Right ventricle myocardium superior (tissue), 1 donor: Measurements from ENCODE around the gene PLAC9. TPM values are rescaled to one million over a fixed set of nuclear protein-coding genes. Genes with fewer than 3 reads are reported as not detected.
A peak's percentile ranks its signal among the peaks of the same experiment; 100 is the strongest.

ENCODE experiments used
- ATAC-seq: fragments of 200-7000 bp; cut with Tn5 transposase; one replicate; pipeline ENCODE4 v1.9.1; 2020; ENCODE audit warnings: mild to moderate bottlenecking; ENCODE audit not compliant: poor library complexity
- DNase-seq: peaks from one replicate; pipeline ENCODE4 v3.0.0-alpha.2; 2020
- intact Hi-C: fragments of 100-400 bp; cut with DNase I; formaldehyde crosslinking; loops from one replicate; pipeline ENCODE4 v1.11.2; 2022
- total RNA-seq: library from RNA; stranded (reverse); fragmentation: NEBNext Ultra II Directional; extraction: Animal tissue kit (Norgen Biotek cat#: 25700); gene quantifications from one replicate; pipeline ENCODE4 v1.2.1, GENCODE V29; 2021
- donor health status: DM: no; HTN: yes; CAD: no; lungs with severe emphysema.

PLAC9 gene
- total RNA-seq, 1 donor from 2014 or later: 29.1 TPM

GRCh38 chr10:80155696-80156215 is 23.2 kb downstream of the PLAC9 start:
- ATAC-seq (no peak), DNase-seq (no peak)
- intact Hi-C loops: no loop called here

GRCh38 chr10:80156216-80156615 is 23.7 kb downstream of the PLAC9 start:
- intact Hi-C loops: no loop called here
- ATAC-seq: no peak
- no peak for DNase-seq

GRCh38 chr10:80157561-80157960 is 25.0 kb downstream of the PLAC9 start:
- DNase-seq (peak; percentile 30), ATAC-seq (no peak)

DNA sequence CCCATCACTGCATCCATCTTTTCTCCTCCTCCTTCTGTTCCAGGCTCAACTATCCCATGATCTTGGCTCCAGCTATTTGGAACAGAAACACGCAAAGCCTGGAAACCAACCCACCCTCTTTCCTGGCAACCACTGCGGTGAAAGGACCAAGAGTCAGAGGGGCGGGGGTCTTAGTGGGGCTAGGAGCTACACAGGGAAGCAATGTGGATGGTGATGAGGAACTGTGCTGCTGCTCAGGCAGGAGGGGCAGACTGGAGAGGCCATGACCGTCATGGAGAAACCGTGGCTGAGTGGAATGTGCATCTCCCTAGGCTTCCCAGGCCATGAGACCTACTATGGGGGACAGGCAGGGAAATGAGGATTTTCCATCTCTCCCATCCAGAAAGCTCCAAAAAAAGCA is 25.6 kb downstream of the PLAC9 start:
- DNase-seq (peak; percentile 31), ATAC-seq (peak; percentile 6)
- intact Hi-C loops: loop anchor here (2.0 kb wide), 1 partner anchor 47 kb away; the partner anchor contains the start of gene ANXA11

More at GRCh38 chr10:80157561-80157960, 25.0 kb downstream of the PLAC9 start:
- intact Hi-C loops: no loop called here

GRCh38 chr10:80158598-80159127 is 26.1 kb downstream of the PLAC9 start:
- ATAC-seq (peak; percentile 95), DNase-seq (peak; percentile 92)
- intact Hi-C loops: loop anchor here (2.0 kb wide), 1 partner anchor 46 kb away; the partner anchor contains the start of gene ANXA11

GRCh38 chr10:80159166-80159873 is 26.8 kb downstream of the PLAC9 start:
- ATAC-seq (no peak), DNase-seq (peak; percentile 24)
- intact Hi-C loops: loop anchor here (2.0 kb wide), 1 partner anchor 45 kb away; the partner anchor contains the start of gene ANXA11

DNA sequence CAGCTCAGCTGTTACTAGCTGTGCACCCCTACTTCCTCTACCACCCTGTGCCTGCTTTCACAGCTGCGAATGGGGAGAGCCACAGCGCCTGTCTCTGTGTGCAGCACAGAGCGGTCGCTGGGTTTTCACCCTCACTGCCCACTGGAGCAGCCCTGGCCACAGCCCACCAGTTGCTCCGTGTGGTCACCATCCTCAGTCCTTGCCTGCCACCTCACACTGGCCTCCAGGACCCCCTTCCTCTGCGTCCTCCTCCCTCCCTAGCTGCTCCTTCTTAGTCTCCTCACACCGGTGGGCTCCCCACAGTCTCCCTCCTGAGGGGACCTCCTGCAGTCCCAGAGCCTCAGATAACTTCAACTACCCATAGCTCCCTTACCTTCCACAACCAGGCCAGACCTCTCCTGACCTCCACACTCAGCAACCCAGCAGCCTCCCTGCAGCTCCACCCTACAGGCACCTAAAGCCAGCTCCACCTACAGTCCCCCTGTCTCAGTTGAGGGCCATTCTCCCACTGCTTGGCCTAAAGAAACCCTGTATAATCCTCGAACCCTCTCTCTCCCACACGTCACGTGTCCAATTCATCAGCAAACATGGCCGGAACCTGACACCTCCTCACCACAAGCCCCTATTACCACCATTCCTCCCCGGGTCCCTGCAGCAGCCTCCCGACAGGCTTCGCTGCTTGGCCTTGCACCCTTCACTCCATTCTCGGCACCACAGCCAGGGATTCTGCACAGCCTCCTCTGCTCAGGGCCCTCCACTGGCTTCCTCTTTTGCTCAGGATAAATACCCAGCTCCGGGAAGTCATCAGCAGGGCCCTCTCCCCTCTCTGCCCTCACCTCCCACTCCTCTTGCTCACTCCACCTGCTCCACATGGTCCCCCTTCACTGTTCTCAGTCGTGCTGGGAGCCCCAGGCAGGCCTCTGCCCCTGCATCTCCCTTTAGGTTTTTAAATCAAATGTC is 28.1 kb downstream of the PLAC9 start:
- intact Hi-C loops: no loop called here

DNA sequence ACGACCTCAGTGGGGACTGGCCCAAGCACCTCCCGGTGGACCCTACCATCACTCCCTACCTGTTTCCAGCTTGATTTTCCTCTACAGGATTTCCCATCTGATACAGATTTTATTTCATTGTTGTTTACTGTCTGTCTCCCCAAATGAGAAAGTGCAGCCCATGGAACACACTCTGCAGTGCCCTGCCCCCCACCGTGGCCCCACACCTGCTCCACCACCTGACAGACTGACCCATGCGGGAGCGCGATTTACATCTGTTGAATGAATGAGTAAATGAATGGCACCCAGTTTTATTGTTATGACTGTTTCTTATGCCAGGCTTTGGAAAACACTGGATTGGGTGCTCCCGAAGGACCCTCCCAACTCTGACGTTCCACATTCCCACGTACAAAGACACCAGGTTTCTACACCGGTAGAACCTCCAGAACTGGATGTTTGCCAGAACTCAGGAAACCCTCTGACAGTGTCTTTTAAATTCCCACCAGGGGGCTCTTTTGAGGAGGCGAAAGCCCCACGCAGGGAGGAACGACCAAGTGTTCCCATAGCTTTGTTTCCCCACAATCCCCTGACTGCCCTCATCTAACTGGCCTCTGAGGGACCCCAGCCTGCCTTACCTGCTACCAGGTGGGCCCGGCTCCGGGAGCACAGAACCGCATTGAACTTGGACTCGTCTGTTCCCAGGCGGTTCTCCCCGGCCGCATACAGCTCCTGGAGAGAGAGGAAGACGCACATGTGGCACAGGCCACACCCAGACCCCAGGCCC is 29.0 kb downstream of the PLAC9 start:
- ATAC-seq (no peak), DNase-seq (peak; percentile 38)
- intact Hi-C loops: no loop called here

More for the DNA sequence above, 28.1 kb downstream of the PLAC9 start:
- ATAC-seq: no peak
- DNase-seq: peak; percentile 32

DNA sequence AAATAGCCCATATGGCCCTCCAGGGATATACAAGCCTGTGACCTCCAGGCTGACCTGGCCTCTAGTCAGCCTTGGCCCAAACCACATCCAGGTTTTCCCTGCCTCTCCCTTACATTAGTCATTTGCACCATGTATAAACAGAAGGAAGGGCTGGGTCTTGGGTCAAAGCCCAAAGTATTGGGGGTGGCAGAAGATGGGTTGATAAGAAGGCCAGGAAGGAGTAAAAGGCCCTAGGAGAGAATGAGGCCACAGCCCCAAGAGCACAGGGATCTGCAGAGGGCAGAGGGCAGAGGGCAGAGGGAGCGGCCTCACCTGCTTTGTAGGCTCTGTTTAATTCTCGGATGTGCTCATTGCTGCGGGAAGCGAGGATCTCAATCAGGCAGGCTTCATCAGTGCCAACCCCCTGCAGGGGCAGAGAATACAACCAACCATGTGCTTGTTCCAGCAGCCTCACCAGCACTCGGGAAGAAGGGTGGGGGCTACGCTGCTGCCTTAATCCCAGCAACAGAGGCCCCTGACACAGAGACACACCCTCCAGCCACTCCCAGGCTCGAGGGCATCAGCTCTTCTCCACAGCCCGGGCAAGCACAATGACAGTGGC is 31.3 kb downstream of the PLAC9 start:
- DNase-seq (peak; percentile 30), ATAC-seq (no peak)
- intact Hi-C loops: no loop called here

DNA sequence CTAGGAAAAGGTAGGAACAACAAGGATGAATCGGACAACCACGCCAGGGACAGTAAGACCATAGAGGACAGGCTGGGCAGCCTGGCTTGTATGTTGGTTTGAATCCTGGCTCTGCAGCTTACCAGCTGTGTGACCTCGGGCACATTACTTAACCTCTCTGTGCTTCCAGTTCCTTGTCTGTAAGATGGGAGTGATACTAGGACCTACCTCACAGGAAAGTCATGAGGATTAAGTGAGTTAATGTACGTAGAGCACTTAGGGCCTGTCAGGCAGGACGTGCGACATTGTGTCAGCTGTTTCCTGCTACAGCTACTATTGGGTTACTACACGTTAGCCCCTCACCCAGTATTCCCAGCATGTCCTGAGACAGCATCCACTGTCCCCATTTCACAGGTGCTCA is 32.1 kb downstream of the PLAC9 start:
- intact Hi-C loops: no loop called here
- DNase-seq (peak; percentile 6), ATAC-seq (no peak)

GRCh38 chr10:80165173-80165572 is 32.6 kb downstream of the PLAC9 start:
- ATAC-seq (no peak), DNase-seq (peak; percentile 27)
- intact Hi-C loops: no loop called here

DNA sequence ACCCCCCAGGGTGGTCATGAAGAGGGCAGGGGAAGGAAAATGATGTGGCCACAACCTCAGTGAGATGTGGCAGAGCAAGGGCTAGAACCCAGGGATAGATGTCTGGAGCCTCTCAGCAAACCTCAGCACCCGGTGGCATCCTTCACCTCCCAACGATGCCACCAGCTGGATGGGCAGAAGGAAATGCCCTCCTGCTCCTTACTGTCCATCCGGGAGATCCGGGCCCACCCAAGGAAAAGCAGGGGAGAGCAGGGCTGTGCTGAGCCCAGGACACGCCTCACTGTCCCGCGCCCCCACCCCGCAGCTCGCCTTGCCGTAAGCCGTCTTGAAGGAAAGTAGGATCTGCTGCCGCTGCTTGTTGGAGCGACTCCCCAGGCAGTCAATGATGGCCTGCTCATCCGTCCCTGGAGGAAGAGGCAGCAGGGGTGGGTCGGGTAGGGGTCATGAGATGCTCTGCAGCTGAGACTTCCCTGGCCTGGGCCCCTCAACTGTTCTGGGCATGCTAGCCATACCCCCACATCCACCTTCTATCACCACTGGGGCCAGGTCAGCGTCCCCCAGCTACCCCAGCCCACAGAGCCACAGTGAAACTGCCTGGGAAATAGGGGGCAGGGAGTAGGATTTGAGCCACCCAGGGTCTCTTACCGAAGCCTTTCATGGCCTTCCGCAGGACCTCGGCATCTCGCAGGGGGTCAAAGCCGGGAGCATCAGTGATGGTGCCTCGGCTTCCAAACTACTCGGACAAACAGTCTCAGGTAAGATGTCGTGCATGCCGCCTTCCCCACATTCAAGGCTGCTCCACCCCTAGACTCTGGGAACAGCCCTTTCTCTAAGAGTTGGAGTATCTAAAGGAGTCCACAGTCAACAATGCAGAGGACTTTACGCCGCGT is 34.3 kb downstream of the PLAC9 start:
- ATAC-seq: no peak
- DNase-seq: peak; percentile 46

GRCh38 chr10:80167471-80168161 is 35.1 kb downstream of the PLAC9 start:
- ATAC-seq (peak; percentile 32), DNase-seq (peak; percentile 38)
- intact Hi-C loops: no loop called here

More for the DNA sequence above, 34.3 kb downstream of the PLAC9 start:
- intact Hi-C loops: no loop called here

GRCh38 chr10:80168162-80168511 is 35.6 kb downstream of the PLAC9 start:
- no peak for DNase-seq
- intact Hi-C loops: no loop called here
- ATAC-seq: peak; percentile 19

DNA sequence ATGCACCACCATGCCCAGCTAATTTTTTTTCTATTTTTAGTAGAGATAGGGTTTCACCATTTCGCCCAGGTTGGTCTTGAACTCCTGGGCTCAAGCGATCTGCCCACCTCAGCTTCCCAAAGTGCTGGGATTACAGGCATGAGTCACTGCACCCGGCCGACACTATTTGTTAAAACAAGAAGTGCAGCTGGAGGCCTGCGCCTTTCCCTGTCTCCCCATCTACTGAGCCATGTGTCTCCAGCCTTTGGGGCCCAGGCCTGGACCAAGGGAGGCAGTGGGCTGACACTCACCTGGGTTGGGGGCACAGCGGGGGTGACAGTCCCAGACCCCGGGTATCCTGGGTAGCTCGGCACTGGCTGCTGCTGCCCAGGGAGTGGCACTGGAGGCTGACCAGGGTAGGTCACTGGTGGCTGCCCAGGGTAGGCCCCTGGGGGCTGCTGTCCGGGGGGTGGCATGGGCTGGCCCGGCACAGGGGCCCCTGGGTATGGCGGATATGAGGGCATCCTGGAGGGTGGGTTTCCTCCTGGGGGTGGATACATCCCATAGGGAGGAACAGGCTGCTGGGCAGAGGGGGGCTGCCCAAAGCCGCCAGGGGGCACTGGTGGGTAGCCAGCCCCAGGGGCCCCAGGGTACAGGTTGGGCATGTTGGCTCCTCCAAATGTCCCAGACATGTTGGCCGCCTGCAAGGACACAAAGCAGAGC is 36.3 kb downstream of the PLAC9 start:
- ATAC-seq (peak; percentile 18), DNase-seq (no peak)
- intact Hi-C loops: no loop called here

DNA sequence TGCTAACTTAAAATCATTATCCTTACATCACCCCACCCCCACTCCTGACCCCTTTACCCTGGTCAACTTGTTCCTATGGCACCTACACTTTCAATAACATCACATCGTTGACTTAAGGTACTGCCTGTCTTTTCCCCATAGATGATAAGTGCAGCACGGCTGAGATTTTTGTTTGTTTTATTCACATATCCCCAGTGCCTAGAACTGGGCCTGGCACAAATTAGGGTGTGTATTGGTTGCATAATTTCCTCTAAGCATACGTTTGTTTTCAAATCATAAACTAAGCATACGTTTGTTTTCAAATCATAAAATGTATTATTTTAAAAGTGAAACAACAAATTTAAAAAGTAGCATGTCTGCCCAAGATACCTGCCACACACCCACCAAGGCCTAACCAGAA is 37.5 kb downstream of the PLAC9 start:
- DNase-seq (no peak), ATAC-seq (no peak)
- intact Hi-C loops: no loop called here
